OCI-LY3 (cell line): ENCODE results near the gene ATP2C2.

ENCODE experiments used
- H2AFZ ChIP-seq: fragments of 200-600, 300-600 bp; shearing (Covaris generic); 2 replicates; pipeline ENCODE4 v1.6.0; 2014; ENCODE audit warnings: antibody characterized with exemption, low read depth, low read length
- H3K27ac ChIP-seq: fragments of 200-600, 300-600 bp; sonication (generic); 2 replicates; pipeline ENCODE4 v1.5.1; 2014; ENCODE audit warnings: mild to moderate bottlenecking, low read length, moderate library complexity, mixed read lengths
- H3K27me3 ChIP-seq: fragments of 200-600, 300-600 bp; sonication (generic); 2 replicates; pipeline ENCODE4 v1.6.1; 2014; ENCODE audit warnings: low read depth, low read length, mixed read lengths
- H3K36me3 ChIP-seq: fragments of 200-600, 300-600 bp; sonication (generic); replicated peaks from 2 replicates; pipeline ENCODE3; 2014; ENCODE audit warnings: low read depth, low read length, mixed read lengths
- H3K4me1 ChIP-seq: fragments of 300-600, 200-600 bp; sonication (generic); 2 replicates; pipeline ENCODE4 v1.6.1; 2014; ENCODE audit warnings: low read length, mixed read lengths
- H3K4me2 ChIP-seq: fragments of 200-600, 300-600 bp; sonication (generic); 2 replicates; pipeline ENCODE4 v1.6.1; 2014; ENCODE audit warnings: low read length, mixed read lengths
- H3K4me3 ChIP-seq: fragments of 300-600, 200-600 bp; sonication (generic); 2 replicates; pipeline ENCODE4 v1.5.1; 2014; ENCODE audit warnings: antibody characterized with exemption, mild to moderate bottlenecking, low read length, moderate library complexity
- H3K79me2 ChIP-seq: fragments of 300-600, 200-600 bp; shearing (Covaris generic); 2 replicates; pipeline ENCODE4 v1.6.1; 2014; ENCODE audit warnings: mild to moderate bottlenecking, low read length, mixed read lengths
- H3K9ac ChIP-seq: fragments of 300-600, 200-600 bp; shearing (Covaris generic); 2 replicates; pipeline ENCODE4 v1.6.0; 2014; ENCODE audit warnings: mild to moderate bottlenecking, low read length, moderate library complexity
- H3K9me3 ChIP-seq: fragments of 200-600, 300-600 bp; shearing (Covaris generic); 2 replicates; pipeline ENCODE4 v1.6.1; 2014; ENCODE audit warnings: low read length, mixed read lengths; ENCODE audit not compliant: insufficient read depth
- H4K20me1 ChIP-seq: fragments of 200-600, 300-600 bp; sonication (generic); 2 replicates; pipeline ENCODE4 v1.6.1; 2016; ENCODE audit warnings: low read length, mixed read lengths; ENCODE audit not compliant: insufficient read depth
- EZH2phosphoT487 ChIP-seq: fragments of 200-600 bp; shearing (Covaris generic); IDR thresholded peaks from 2 replicates; pipeline ENCODE4 v1.6.1; 2018; ENCODE audit warnings: antibody characterized with exemption, mixed run types, low read depth
- TF ChIP-seq, protein P1 (sequence below): fragments of 200-600, 300-600 bp; sonication (generic); IDR thresholded peaks from 2 replicates; pipeline ENCODE4 v1.5.1; 2014; ENCODE audit warnings: antibody characterized with exemption, low read length, low read depth

ATP2C2 gene, protein sequence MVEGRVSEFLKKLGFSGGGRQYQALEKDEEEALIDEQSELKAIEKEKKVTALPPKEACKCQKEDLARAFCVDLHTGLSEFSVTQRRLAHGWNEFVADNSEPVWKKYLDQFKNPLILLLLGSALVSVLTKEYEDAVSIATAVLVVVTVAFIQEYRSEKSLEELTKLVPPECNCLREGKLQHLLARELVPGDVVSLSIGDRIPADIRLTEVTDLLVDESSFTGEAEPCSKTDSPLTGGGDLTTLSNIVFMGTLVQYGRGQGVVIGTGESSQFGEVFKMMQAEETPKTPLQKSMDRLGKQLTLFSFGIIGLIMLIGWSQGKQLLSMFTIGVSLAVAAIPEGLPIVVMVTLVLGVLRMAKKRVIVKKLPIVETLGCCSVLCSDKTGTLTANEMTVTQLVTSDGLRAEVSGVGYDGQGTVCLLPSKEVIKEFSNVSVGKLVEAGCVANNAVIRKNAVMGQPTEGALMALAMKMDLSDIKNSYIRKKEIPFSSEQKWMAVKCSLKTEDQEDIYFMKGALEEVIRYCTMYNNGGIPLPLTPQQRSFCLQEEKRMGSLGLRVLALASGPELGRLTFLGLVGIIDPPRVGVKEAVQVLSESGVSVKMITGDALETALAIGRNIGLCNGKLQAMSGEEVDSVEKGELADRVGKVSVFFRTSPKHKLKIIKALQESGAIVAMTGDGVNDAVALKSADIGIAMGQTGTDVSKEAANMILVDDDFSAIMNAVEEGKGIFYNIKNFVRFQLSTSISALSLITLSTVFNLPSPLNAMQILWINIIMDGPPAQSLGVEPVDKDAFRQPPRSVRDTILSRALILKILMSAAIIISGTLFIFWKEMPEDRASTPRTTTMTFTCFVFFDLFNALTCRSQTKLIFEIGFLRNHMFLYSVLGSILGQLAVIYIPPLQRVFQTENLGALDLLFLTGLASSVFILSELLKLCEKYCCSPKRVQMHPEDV

DNA sequence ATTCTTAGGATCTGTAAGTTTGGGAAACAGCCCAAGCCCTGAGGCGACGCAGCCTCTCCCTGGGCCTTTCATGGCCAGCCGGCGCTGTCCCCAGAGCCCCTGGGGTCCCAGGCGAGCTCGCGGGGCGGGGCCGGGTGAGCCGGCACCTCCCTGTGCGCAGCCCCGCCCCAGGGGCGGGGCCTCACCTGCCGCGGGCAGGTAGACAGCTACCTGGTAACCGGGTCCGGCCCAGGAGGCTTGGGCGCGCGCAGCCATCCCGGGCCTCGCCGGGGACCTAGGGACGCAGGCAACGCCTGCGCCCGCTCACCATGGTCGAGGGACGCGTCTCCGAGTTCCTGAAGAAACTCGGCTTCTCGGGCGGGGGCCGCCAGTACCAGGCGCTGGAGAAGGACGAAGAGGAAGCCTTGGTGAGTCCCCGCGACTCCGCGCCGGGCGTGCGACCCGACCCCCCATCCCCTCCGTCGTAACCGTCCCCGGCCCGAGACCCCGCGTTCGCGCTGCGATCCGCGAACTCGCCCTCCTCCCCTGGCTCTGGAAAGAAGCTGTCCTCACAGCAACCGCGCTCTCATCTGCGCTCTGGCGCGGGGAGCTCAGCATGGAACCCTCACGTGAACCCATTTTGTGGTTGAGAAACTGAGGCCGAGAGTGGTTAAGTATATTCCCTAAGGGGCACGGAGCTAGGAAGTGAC is at the start of gene ATP2C2:
TSS of gene ATP2C2 (plus strand) at position 231 of the 689 bp plus-strand sequence. CDS start at position 309, 78 bp downstream.
- Histone ChIP-seq H3K4me2 (peak within 1 kb of the TSS; percentile 16; the same call in 1 of the 2 replicates), H3K9me3 (no peaks in the 10 kb centered on the region), H3K4me3 (no peak within 1 kb of the TSS), H3K36me3 (no peaks in the 10 kb centered on the region), H4K20me1 (no peaks in the 10 kb centered on the region), H3K79me2 (no peaks in the 10 kb centered on the region), H3K4me1 (peaks cover 5% of the 10 kb centered on the region; the same call in 1 of the 2 replicates), H3K27me3 (peaks cover 1% of the 10 kb centered on the region; the same call in 1 of the 2 replicates), H3K27ac (no peak within 1 kb of the TSS), H2AFZ (no peak within 1 kb of the TSS), H3K9ac (no peak within 1 kb of the TSS)
- no peak for TF ChIP-seq EZH2phosphoT487
- TF ChIP-seq, protein P1, sequence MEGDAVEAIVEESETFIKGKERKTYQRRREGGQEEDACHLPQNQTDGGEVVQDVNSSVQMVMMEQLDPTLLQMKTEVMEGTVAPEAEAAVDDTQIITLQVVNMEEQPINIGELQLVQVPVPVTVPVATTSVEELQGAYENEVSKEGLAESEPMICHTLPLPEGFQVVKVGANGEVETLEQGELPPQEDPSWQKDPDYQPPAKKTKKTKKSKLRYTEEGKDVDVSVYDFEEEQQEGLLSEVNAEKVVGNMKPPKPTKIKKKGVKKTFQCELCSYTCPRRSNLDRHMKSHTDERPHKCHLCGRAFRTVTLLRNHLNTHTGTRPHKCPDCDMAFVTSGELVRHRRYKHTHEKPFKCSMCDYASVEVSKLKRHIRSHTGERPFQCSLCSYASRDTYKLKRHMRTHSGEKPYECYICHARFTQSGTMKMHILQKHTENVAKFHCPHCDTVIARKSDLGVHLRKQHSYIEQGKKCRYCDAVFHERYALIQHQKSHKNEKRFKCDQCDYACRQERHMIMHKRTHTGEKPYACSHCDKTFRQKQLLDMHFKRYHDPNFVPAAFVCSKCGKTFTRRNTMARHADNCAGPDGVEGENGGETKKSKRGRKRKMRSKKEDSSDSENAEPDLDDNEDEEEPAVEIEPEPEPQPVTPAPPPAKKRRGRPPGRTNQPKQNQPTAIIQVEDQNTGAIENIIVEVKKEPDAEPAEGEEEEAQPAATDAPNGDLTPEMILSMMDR = no peak

DNA sequence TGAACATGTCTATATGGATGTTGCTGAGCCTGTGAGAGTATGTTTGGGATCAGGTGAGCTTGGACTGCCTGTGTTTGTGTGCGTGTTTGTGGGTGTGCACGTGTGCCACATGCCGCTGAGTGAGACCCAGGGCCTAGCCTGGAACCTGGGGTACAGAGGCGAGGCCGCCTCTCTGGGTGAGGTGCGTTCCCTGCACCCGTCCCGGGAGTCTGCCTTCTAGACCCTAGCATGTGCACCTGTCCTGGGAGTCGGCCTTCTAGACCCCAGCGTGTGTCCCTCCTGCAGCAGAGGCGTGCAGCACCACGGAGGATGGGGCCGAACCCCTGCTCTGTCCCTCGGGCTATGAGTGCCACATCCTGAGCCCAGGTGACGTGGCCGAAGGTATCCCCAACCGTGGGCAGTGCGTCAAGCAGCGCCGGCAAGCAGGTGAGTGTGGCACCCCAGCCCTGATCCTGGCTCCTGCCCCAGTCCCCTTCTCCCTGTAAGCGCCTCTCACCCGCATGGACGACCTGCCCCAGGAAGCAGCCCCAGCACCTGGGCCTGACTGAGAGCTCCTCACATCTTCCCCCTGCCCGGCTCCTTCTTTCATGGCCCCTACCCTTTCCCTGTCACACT is 49.1 kb upstream of the ATP2C2 start:
- no peak overlapping the region for H2AFZ ChIP-seq
- H3K4me2 ChIP-seq = no peak overlapping the region
- peaks cover 5% of the 10 kb centered on the region; the same call in 1 of the 2 replicates for H3K27me3 ChIP-seq
- no peaks in the 10 kb centered on the region for H3K79me2 ChIP-seq
- no peaks in the 10 kb centered on the region for H3K36me3 ChIP-seq
- no peak overlapping the region for H3K9ac ChIP-seq
- no peaks in the 10 kb centered on the region for H3K4me1 ChIP-seq
- no peak for TF ChIP-seq EZH2phosphoT487
- TF ChIP-seq, protein P1 = no peak
- H3K9me3 ChIP-seq = no peaks in the 10 kb centered on the region
- H3K4me3 ChIP-seq = no peak overlapping the region
- H4K20me1 ChIP-seq = no peaks in the 10 kb centered on the region
- no peak overlapping the region for H3K27ac ChIP-seq

DNA sequence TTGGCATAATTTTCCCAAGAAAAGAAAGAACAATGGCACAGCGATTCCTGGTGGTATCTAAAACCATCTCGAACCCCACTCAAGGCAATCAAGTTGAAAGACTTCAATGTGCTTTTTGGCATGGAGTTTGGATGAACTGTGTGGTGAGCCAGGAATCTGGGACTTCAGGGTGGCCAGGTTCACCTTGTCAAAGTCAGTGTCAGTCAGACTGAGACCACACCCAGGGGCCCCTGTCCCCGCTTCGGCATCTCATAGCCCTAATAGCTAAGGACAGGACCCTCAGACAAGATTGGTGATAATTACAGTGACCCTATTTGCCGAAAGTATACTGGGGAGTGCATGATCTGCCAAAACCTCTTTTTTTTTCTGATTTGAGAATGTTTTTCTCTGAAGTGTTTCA is 47.8 kb upstream of the ATP2C2 start:
- Histone ChIP-seq H3K9ac (no peak overlapping the region), H3K4me1 (no peaks in the 10 kb centered on the region), H2AFZ (no peak overlapping the region), H3K4me3 (no peak overlapping the region), H4K20me1 (no peaks in the 10 kb centered on the region), H3K79me2 (no peaks in the 10 kb centered on the region), H3K4me2 (no peak overlapping the region), H3K27me3 (peaks cover 5% of the 10 kb centered on the region; the same call in 1 of the 2 replicates), H3K27ac (no peak overlapping the region), H3K9me3 (no peaks in the 10 kb centered on the region), H3K36me3 (no peaks in the 10 kb centered on the region)
- TF ChIP-seq, protein P1 = no peak
- no peak for TF ChIP-seq EZH2phosphoT487
